HG03135 (cell line): ENCODE measurements around the gene SELENOW.
"Not testable (repeated sequence)": the region's sequence is repeated elsewhere in the genome, so short reads cannot be mapped to it uniquely, and the experiment has no call there.

Experiments
- ATAC-seq: cut with Tn5 transposase; IDR thresholded peaks from one replicate; pipeline ENCODE4 v1.9.1; 2021; ENCODE audit warnings: mild to moderate bottlenecking, moderate library complexity; ENCODE audit not compliant: unreplicated experiment

Gene SELENOW

GRCh38 chr19:47780215-47780551, 1.7 kb downstream of the SELENOW start:
- ATAC-seq: no peak

- no peak for ATAC-seq
Observed at GRCh38 chr19:47781590-47782262, 3.2 kb downstream of the SELENOW start.

GRCh38 chr19:47786566-47786965, 8.1 kb downstream of the SELENOW start:
- no peak for ATAC-seq

GRCh38 chr19:47787307-47787706, 8.8 kb downstream of the SELENOW start:
- ATAC-seq: not testable (repeated sequence)

- not testable (repeated sequence) for ATAC-seq
Observed at GRCh38 chr19:47789811-47790210, 11.3 kb downstream of the SELENOW start.

- no peak for ATAC-seq
Observed at GRCh38 chr19:47790398-47790814, 11.9 kb downstream of the SELENOW start.

GRCh38 chr19:47792616-47793015, 14.1 kb downstream of the SELENOW start:
- ATAC-seq: no peak

GRCh38 chr19:47794526-47794925, 16.0 kb downstream of the SELENOW start:
- no peak for ATAC-seq

- ATAC-seq: no peak
Observed at GRCh38 chr19:47796785-47797184, 18.3 kb downstream of the SELENOW start.

- no peak for ATAC-seq
Observed at GRCh38 chr19:47797996-47798903, 19.7 kb downstream of the SELENOW start.

GRCh38 chr19:47798904-47799266, 20.4 kb downstream of the SELENOW start:
- no peak for ATAC-seq

- ATAC-seq: no peak
Observed at GRCh38 chr19:47801270-47801669, 22.8 kb downstream of the SELENOW start.

GRCh38 chr19:47802521-47803043, 24.1 kb downstream of the SELENOW start:
- ATAC-seq: no peak

GRCh38 chr19:47803148-47803547, 24.6 kb downstream of the SELENOW start:
- ATAC-seq: not testable (repeated sequence)

- not testable (repeated sequence) for ATAC-seq
Observed at GRCh38 chr19:47803671-47804070, 25.2 kb downstream of the SELENOW start.

GRCh38 chr19:47804451-47804850, 25.9 kb downstream of the SELENOW start, which contains the start of gene TPRX1:
TSS of gene TPRX1 (minus strand) at chr19:47804551. CDS start at chr19:47804539, 12 bp downstream.
- ATAC-seq: not testable (repeated sequence)

- no peak for ATAC-seq
Observed at GRCh38 chr19:47805313-47805712, 26.8 kb downstream of the SELENOW start.

GRCh38 chr19:47806435-47806834, 27.9 kb downstream of the SELENOW start:
- ATAC-seq: no peak

- no peak for ATAC-seq
Observed at GRCh38 chr19:47813304-47813994, 34.9 kb downstream of the SELENOW start.

- ATAC-seq: no peak
Observed at GRCh38 chr19:47813995-47814328, 35.5 kb downstream of the SELENOW start.

GRCh38 chr19:47816270-47816669, 37.8 kb downstream of the SELENOW start:
- ATAC-seq: not testable (repeated sequence)
